CD4-positive, alpha-beta T cell (primary cell): ENCODE measurements around the gene EEF1AKMT4. TPM values are rescaled to one million over a fixed set of nuclear protein-coding genes. Genes with fewer than 3 reads are reported as not detected.
"Not testable (repeated sequence)": the region's sequence is repeated elsewhere in the genome, so short reads cannot be mapped to it uniquely, and the experiment has no call there.

ENCODE experiments used
- ATAC-seq: fragments of 200-7000 bp; cut with Tn5 transposase; one replicate; pipeline ENCODE4 v1.10.0; 2022; ENCODE audit warnings: mild to moderate bottlenecking; ENCODE audit not compliant: poor library complexity
- CTCF ChIA-PET: fragments of 350-600 bp; sonication (Branson Sonifier 250); formaldehyde crosslinking; loops from one replicate; lab custom pipeline; 2021; ENCODE audit warnings: antibody characterized with exemption, inconsistent platforms; lab: Charles Lee
- POLR2A ChIA-PET: fragments of 350-600 bp; sonication (Branson Sonifier 250); formaldehyde crosslinking; loops from one replicate; lab custom pipeline; 2021; ENCODE audit warnings: antibody characterized with exemption, inconsistent platforms; lab: Charles Lee
- DNase-seq, 14 experiments: peaks; one replicate each; pipeline ENCODE4 v3.0.0-alpha.2; 2013 to 2020; ENCODE audit warnings: mixed read lengths in 2 of 14
- H3K27ac ChIP-seq, 2 donors: one replicate each; pipeline versions ENCODE4 v1.5.1 to v1.7.0; 2013; ENCODE audit warnings: low read length in 2 of 2, low read depth in 1 of 2, mild to moderate bottlenecking in 1 of 2
- H3K27me3 ChIP-seq, 2 experiments: 1 replicate in 1 of 2; 2 replicates in 1 of 2; pipeline versions ENCODE4 v1.6.1 to v1.7.0; 2013; ENCODE audit warnings: low read length in 2 of 2, control low read depth in 1 of 2, mild to moderate bottlenecking in 1 of 2, moderate library complexity in 1 of 2; ENCODE audit not compliant: insufficient read depth in 2 of 2, control insufficient read depth in 1 of 2
- H3K36me3 ChIP-seq: one replicate; pipeline ENCODE4 v1.6.1; 2013; ENCODE audit warnings: low read length, control low read depth; ENCODE audit not compliant: insufficient read depth
- H3K4me1 ChIP-seq: one replicate; pipeline ENCODE4 v1.6.1; 2013; ENCODE audit warnings: low read length, control low read depth; ENCODE audit not compliant: insufficient read depth
- H3K4me3 ChIP-seq: one replicate; pipeline ENCODE4 v1.5.1; 2013; ENCODE audit warnings: mild to moderate bottlenecking, low read length, moderate library complexity
- H3K9me3 ChIP-seq, 2 experiments: 1 replicate in 1 of 2; 2 replicates in 1 of 2; pipeline versions ENCODE4 v1.6.1 to v1.7.0; 2013; ENCODE audit warnings: low read length in 2 of 2, mild to moderate bottlenecking in 2 of 2, control low read depth in 1 of 2, moderate library complexity in 1 of 2; ENCODE audit not compliant: control insufficient read depth in 1 of 2, insufficient read depth in 1 of 2
- H3K27ac Mint-ChIP-seq: one replicate; pipeline ENCODE4 v1.8.0; 2020; ENCODE audit warnings: mixed read lengths
- H3K27me3 Mint-ChIP-seq: one replicate; pipeline ENCODE4 v1.8.0; 2021; ENCODE audit warnings: mixed read lengths
- H3K36me3 Mint-ChIP-seq: one replicate; pipeline ENCODE4 v1.8.0; 2021; ENCODE audit warnings: low read depth, mixed read lengths
- H3K4me1 Mint-ChIP-seq: one replicate; pipeline ENCODE4 v1.8.0; 2021; ENCODE audit warnings: low read depth, mixed read lengths
- H3K4me3 Mint-ChIP-seq: one replicate; pipeline ENCODE4 v1.8.0; 2020; ENCODE audit warnings: mild to moderate bottlenecking, mixed read lengths
- H3K9me3 Mint-ChIP-seq: one replicate; pipeline ENCODE4 v1.8.0; 2020; ENCODE audit warnings: mixed read lengths
- CTCF ChIP-seq: fragments of 200-600 bp; IDR thresholded peaks from one replicate; pipeline ENCODE4 v1.8.0; 2022; ENCODE audit warnings: antibody characterized with exemption, mild to moderate bottlenecking
- intact Hi-C, 2 experiments: fragments of 100-400 bp; cut with DNase I in 1 of 2; cut with micrococcal nuclease in 1 of 2; formaldehyde crosslinking; loops; one replicate each; pipeline versions ENCODE4 v1.15.1 to v1.9.0; 2023 to 2025; cut with DNase I, micrococcal nuclease
- total RNA-seq, 174 experiments: library from RNA in 2 of 174; stranded (reverse) in 2 of 174; gene quantifications; one replicate each; pipeline ENCODE4 v1.2.3 and lab custom pipeline; 2021 to 2026

The EEF1AKMT4 gene
- total RNA-seq, 2 experiments from 2014 or later, result not detected

GRCh38 chr3:184262764-184263179 lies 13.3 kb downstream of the EEF1AKMT4 start:
- CTCF ChIA-PET, result interaction anchor here (1.8 kb wide), 1 partner anchor 35 kb away, joined by 4 read pairs; no protein-coding TSS in a partner anchor
- H3K4me3 Mint-ChIP-seq, result peak overlapping the region; percentile 43
- ATAC-seq (no peak), DNase-seq (no peak)
- H3K9me3 ChIP-seq, result peaks cover 0 to 12% of the 10 kb centered on the region in 2 experiments
- peaks cover 29% of the 10 kb centered on the region for H3K4me1 ChIP-seq
- H3K9me3 Mint-ChIP-seq, result no peaks in the 10 kb centered on the region
- peaks cover 63% of the 10 kb centered on the region for H3K27me3 Mint-ChIP-seq
- peaks cover 37% of the 10 kb centered on the region in 2 experiments for H3K27me3 ChIP-seq
- H3K4me3 ChIP-seq, result no peak overlapping the region
- intact Hi-C loops, result loop anchor here in 1 of 2 experiments (5.0 kb wide), 1 partner anchor 35 kb away; the partner anchor contains the start of gene PSMD2
- no peaks in the 10 kb centered on the region for H3K36me3 Mint-ChIP-seq
- H3K36me3 ChIP-seq, result no peaks in the 10 kb centered on the region
- POLR2A ChIA-PET, result interaction anchor here (1.4 kb wide), 1 partner anchor 13 kb away, joined by 4 read pairs; the partner anchor contains the start of gene EEF1AKMT4
- no peak overlapping the region for H3K27ac Mint-ChIP-seq
- H3K27ac ChIP-seq, result no peak overlapping the region
- peaks cover 17% of the 10 kb centered on the region for H3K4me1 Mint-ChIP-seq
- no peak for TF ChIP-seq CTCF

GRCh38 chr3:184267249-184267648 lies 17.8 kb downstream of the EEF1AKMT4 start:
- DNase-seq, H3K4me1 Mint-ChIP-seq, H3K36me3 Mint-ChIP-seq, H3K27ac Mint-ChIP-seq, H3K9me3 Mint-ChIP-seq, CTCF ChIA-PET, H3K9me3 ChIP-seq, intact Hi-C loops, H3K27ac ChIP-seq, H3K4me3 ChIP-seq, H3K36me3 ChIP-seq, ATAC-seq, H3K4me3 Mint-ChIP-seq, POLR2A ChIA-PET: not testable (repeated sequence)
- Histone ChIP-seq H3K4me1 (peaks cover 11% of the 10 kb centered on the region), H3K27me3 (peaks cover 31% of the 10 kb centered on the region in 2 experiments)
- peaks cover 54% of the 10 kb centered on the region for H3K27me3 Mint-ChIP-seq

GRCh38 chr3:184272269-184272668 lies 22.8 kb downstream of the EEF1AKMT4 start:
- H3K9me3 Mint-ChIP-seq, result no peaks in the 10 kb centered on the region
- H3K27ac Mint-ChIP-seq, result no peak overlapping the region
- Histone ChIP-seq H3K27ac (no peak overlapping the region), H3K27me3 (peaks cover 29 to 37% of the 10 kb centered on the region in 2 experiments), H3K36me3 (no peaks in the 10 kb centered on the region), H3K4me3 (no peak overlapping the region), H3K4me1 (peaks cover 4% of the 10 kb centered on the region), H3K9me3 (peaks cover 0 to 7% of the 10 kb centered on the region in 2 experiments)
- POLR2A ChIA-PET, result no interaction called here
- ATAC-seq (no peak), DNase-seq (no peak)
- H3K27me3 Mint-ChIP-seq, result peaks cover 57% of the 10 kb centered on the region
- intact Hi-C loops, result no loop called here
- peaks cover 5% of the 10 kb centered on the region for H3K4me1 Mint-ChIP-seq
- CTCF ChIA-PET, result no interaction called here
- no peaks in the 10 kb centered on the region for H3K36me3 Mint-ChIP-seq
- H3K4me3 Mint-ChIP-seq, result no peak overlapping the region
- TF ChIP-seq CTCF, result no peak

GRCh38 chr3:184275381-184275701 lies 25.9 kb downstream of the EEF1AKMT4 start:
- Mint-ChIP-seq H3K4me3 (no peak overlapping the region), H3K9me3 (no peaks in the 10 kb centered on the region), H3K4me1 (peaks cover 5% of the 10 kb centered on the region), H3K36me3 (no peaks in the 10 kb centered on the region), H3K27me3 (peaks cover 65% of the 10 kb centered on the region), H3K27ac (no peak overlapping the region)
- Histone ChIP-seq H3K27me3 (peaks cover 30 to 34% of the 10 kb centered on the region in 2 experiments), H3K27ac (no peak overlapping the region), H3K9me3 (peaks cover 0 to 7% of the 10 kb centered on the region in 2 experiments), H3K36me3 (no peaks in the 10 kb centered on the region), H3K4me1 (peaks cover 4% of the 10 kb centered on the region), H3K4me3 (no peak overlapping the region)
- ChIA-PET POLR2A (no interaction called here), CTCF (no interaction called here)
- intact Hi-C loops, result no loop called here
- no peak for TF ChIP-seq CTCF
- ATAC-seq, result no peak
- DNase-seq, result no peak
